ENCODE measurements around the gene HOXA5.

- TF ChIP-seq CTCF (IDR thresholded peaks at IDR 0.05; ENCODE audit: extremely low read depth in 1 of 2, insufficient read depth in 1 of 2, low read depth in 1 of 2, low read length in 2 of 2) (peak in 1 of 2 donors; percentile 30), POLR2A (IDR thresholded peaks at IDR 0.05; ENCODE audit: low read depth, low read length) (no peak), POLR2AphosphoS5 (IDR thresholded peaks at IDR 0.05; ENCODE audit: insufficient read depth, low read depth, low read length) (no peak)
These were observed 38.9 kb upstream of the HOXA5 start for GRCh38 chr7:27182285-27182841.
